Gastroesophageal sphincter (tissue), 3 donors: ENCODE measurements around the gene CTNND2.

Source experiments
- EP300 ChIP-seq: sonication (generic); formaldehyde crosslinking; IDR thresholded peaks from one replicate; pipeline ENCODE4 v1.6.1; 2017; ENCODE audit warnings: antibody characterized with exemption, mild to moderate bottlenecking
- TF ChIP-seq, protein P1 (sequence below), 4 experiments: fragments of 200-600 bp in 2 of 4; fragments of 450-650 bp in 2 of 4; sonication (generic) in 1 of 4; IDR thresholded peaks; one replicate each; pipeline ENCODE4 v1.5.1; 2017 to 2019; ENCODE audit warnings: antibody characterized with exemption in 4 of 4, mild to moderate bottlenecking in 2 of 4, moderate library complexity in 2 of 4

GRCh38 chr5:11212706-11213105 lies 691.5 kb downstream of the CTNND2 start:
- no peak for TF ChIP-seq EP300
- TF ChIP-seq, protein P1, sequence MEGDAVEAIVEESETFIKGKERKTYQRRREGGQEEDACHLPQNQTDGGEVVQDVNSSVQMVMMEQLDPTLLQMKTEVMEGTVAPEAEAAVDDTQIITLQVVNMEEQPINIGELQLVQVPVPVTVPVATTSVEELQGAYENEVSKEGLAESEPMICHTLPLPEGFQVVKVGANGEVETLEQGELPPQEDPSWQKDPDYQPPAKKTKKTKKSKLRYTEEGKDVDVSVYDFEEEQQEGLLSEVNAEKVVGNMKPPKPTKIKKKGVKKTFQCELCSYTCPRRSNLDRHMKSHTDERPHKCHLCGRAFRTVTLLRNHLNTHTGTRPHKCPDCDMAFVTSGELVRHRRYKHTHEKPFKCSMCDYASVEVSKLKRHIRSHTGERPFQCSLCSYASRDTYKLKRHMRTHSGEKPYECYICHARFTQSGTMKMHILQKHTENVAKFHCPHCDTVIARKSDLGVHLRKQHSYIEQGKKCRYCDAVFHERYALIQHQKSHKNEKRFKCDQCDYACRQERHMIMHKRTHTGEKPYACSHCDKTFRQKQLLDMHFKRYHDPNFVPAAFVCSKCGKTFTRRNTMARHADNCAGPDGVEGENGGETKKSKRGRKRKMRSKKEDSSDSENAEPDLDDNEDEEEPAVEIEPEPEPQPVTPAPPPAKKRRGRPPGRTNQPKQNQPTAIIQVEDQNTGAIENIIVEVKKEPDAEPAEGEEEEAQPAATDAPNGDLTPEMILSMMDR (IDR thresholded peaks at IDR 0.05) = no peak
